ENCODE data around the gene ARID1A.
"Not testable (repeated sequence)": the region's sequence is repeated elsewhere in the genome, so short reads cannot be mapped to it uniquely, and the experiment has no call there.

ARID1A gene

GRCh38 chr1:26697978-26698849 is 2.4 kb downstream of the ARID1A start:
- peak; percentile 91 for DNase-seq

- no peak for DNase-seq
Measured at GRCh38 chr1:26700711-26701110, 4.9 kb downstream of the ARID1A start.

DNA sequence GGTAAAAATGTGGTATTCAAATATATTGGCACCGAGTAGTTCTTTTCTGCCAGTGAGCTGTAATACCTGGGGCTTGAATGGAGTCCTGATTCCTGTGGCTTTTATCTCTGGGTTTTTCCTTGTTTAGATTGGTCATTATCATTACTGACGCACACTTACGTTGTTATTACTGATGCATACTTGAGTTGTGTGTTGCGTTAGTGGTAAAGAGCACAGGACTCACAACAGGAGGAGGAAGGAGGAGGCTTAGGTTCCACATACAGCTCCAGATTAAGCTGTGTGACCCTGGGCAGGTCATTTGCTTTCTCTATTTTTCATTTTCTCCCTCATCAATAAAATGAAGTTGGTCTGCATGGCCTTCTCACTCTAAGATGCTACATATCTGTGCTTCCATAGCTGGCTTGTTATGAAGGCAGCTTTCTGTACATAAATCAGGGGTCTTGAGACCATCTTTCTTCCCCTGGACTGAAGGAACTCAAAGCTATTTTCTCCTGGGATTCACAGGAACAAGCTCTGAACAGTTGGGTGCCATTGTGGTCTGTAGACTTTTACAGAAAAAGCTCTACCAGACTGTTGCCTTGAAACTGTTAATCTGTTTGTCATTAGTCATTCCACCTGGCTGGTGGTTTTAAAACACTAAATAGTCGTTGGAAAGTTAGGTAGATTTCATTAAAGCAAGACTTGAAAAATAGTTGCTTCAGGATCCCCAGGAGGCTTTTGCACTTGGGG is 5.6 kb downstream of the ARID1A start:
- DNase-seq: no peak

GRCh38 chr1:26701995-26702679 is 6.3 kb downstream of the ARID1A start:
- DNase-seq: no peak

DNA sequence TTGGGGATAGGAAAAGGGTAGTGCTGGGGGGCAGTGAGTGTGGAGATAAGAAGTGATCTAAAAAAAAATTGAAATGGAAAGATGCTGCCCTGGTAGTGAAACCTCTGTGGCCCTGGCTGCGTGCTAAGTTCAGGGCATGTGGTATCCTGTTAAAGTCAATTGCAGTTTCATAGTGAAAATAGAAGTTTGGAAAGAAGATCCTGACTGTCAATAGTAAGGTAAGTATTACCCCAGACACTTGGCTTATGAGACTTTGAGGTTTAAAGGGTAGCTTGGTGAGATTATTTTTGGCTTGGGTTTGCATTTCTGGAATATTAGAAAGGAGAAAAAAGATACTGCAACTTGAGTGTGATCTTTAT is 6.8 kb downstream of the ARID1A start:
- DNase-seq: no peak

- DNase-seq: no peak
Measured at GRCh38 chr1:26703478-26703877, 7.7 kb downstream of the ARID1A start.

DNA sequence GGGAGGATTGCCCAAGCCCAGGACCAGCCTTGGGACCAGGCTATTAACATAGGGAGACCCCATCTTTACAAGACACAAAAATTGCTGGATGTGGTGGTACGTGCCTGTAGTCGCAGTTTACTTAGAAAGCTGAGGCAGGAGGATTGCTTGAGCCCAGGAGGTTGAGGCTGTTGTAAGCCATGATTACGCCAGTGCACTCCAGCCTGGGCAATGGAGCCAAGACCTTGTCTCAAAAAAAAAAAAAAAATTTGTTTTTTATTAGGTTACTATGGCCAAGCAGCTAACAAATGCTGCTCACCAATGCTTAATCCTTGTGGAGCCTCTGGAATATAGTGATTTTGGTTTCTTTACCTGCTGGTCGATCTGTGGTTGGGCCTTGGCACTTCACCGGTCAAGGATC is 8.8 kb downstream of the ARID1A start:
- no peak for DNase-seq

- not testable (repeated sequence) for DNase-seq
Measured at GRCh38 chr1:26705227-26705626, 9.4 kb downstream of the ARID1A start.

DNA sequence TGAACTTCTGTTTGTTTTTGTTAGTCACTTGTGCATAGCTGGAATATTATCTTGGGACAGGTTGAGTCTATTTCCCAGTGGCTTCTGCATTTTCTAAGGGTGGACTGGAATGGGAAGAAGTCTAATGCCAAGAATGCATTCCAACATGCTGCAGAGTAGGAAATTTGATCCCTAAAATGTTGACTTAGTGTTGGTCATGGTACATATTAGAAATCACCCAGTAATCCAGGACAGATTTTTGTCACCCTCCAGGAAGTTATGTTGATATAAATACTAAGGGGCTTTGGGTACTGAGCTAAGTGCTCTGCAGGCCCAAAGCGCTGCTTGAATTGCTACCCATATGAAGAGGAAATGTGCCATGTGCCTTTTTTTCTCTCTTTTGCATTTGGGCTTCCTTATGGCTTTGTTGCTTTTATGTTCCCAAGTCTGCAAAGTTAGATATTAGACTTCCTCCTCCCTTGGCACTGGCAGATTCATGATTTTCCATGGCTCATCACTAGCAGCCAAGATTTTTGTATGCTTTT is 10.0 kb downstream of the ARID1A start:
- DNase-seq: peak; percentile 53

GRCh38 chr1:26706315-26706714 is 10.5 kb downstream of the ARID1A start:
- DNase-seq: no peak

DNA sequence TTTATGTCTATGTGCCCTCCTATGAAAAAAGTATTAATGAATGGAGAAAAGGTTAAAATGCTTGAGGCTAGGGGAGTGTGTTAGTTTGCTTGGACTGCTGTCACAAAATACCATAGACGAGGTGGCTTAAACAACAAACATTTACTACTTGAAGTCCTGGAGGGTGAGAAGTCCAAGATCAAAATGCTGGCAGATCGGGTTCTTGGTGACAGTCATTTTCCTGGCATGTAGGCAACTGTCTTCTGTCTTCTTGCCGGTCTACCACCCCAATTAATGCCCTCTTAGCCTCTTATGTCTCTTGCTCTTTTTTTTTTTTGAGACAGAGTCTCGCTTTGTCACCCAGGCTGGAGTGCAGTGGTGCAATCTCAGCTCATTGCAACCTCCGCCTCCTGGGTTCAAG is 15.0 kb downstream of the ARID1A start:
- DNase-seq: no peak

- DNase-seq: no peak
Measured at GRCh38 chr1:26711777-26712176, 16.0 kb downstream of the ARID1A start.

DNA sequence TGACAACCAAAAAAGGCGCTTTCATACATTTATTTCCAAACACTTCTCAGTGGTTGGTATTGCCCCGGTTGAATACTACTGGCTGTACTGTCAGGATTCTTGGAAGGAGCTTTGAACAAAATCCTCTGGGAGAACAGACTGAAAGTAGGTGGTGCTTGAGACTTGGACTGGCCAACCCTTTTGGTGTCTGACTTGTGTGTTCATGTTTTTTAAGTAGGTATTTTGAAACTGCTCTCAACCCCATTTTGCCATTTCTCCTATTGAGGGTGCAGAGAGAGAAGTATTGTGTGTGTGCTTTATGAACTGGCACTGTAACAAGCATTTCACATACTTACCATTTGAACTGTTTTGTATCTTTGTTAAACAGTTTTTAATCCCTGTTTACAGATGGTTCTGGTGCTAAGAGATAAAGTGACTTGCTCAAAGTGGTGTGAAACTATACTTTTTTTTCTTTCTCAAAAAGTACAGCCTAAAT is 21.2 kb downstream of the ARID1A start:
- DNase-seq: no peak

GRCh38 chr1:26719205-26719604 is 23.4 kb downstream of the ARID1A start:
- DNase-seq: no peak

GRCh38 chr1:26721669-26722355 is 26.0 kb downstream of the ARID1A start:
- DNase-seq: no peak

DNA sequence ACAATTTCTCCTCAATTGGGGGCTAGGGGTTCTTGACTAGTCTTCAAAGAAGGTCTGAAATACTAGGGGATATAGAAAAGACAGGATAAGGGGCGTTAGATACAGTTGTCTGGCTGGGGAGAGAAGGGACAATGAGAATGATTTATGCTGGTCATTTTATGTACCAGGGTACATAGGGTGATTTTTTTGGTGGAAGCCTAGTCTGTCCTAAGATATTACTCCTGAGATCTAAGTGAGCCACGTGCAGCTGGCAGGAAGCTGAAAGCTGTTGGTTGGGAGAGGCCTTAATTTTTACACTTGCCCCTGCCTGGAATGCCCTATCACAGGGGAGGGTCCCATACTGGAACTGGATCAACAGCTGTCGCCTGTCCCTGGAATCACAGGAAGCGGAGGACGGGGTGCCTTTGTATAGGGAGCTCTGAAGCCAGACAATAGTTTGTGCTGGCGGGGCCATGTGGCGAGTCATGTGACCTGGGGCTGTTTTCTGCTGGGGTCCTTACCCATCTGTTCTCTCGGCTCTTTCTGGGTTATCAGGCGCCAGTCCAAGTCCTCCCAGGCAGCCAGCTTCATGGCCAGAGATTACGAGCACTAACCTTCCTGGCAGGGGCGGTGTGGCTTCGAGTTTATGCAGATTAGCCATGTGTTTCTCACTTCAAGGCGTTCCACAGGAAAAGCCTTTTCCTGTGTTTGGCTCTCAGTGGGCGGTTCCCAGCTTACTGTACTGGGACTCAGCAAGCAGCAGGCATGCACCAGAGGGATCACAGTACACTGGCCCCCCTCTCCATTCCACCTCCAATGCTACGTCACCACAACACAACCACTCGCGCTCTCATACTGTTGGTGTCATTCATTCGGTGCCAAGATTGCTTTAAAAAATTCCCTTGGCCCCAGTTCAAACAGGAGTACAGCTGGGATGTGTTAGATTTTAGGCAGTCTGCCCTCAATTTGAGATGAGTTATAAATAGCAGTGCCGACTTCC is 27.5 kb downstream of the ARID1A start:
- peak; percentile 36 for DNase-seq

DNA sequence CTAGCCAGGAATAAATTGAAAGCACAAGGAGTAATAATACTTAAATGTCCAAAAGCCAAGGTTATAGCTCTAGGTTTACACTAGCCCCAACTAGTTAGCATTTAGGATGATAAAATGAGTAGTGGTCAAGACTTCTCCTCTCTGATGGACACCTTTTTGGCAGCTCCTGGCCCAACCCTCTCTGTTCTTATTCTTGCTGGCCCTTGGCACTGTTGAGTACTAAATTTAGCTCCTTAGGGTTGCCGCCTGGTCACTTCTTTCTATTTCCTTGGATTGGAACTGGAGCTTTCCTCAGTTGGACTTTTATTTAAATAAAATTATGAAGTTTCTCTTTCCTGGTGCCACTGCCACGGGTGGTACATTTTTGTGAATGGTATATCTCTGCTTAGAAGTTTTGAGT is 28.3 kb downstream of the ARID1A start:
- no peak for DNase-seq

DNA sequence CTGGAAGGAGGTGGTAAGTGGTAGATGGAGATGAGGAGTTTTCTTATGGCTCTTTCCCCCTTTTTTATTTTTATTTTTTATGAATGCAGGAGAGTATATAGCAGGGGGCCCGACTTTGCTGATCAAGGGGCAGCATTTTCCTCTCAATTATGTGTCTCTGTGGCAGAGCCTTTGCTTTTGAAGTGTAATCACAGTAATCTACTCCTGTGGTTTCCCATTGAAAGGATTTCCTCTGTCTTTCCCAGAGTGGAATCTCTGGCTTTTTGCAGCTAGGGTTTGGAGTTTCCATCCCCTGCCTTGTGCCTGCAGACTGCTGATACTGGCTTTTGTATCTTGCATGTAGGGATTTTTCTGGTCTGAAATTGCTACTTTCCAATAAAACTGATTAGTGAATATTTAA is 29.1 kb downstream of the ARID1A start:
- no peak for DNase-seq

GRCh38 chr1:26725904-26726303 is 30.1 kb downstream of the ARID1A start:
- DNase-seq: not testable (repeated sequence)

DNA sequence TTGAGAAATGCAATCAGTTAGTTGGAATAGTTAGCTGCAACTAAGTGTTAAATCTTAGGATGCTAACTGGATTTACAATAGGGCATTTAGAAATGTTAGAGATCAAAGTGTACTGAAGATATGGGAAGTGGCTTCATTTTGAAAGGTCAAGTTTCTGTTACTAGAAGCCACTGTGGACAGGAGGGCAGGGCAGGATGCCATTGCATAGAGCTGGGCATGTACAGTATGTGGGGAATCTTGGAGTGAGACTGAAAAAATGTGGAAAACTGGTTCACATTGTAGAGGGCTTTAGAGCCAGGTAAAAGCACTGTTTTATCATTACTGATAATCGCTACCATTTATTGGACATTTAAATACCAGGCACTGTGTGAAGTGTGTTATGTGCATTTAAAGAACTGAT is 31.0 kb downstream of the ARID1A start:
- no peak for DNase-seq

DNA sequence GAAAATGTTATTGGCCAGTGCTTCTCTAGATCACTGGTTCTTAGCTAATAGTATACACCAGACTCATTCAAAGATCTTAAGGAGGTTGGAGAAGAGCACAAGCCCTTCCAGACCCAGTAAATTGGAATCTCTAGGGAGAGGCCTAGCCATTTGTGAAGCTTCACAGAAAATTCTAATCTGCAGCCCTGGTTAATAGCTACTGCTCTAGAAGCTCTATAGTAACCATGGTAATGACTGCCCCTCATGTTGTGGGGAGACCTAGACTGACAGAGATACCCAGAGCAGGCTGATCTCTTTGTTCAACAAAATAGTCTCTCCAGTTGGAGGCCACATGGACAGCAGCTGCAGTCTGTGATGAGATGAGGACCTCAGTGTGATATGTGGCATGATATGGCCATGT is 31.7 kb downstream of the ARID1A start:
- DNase-seq: no peak

- no peak for DNase-seq
Measured at GRCh38 chr1:26728645-26729044, 32.8 kb downstream of the ARID1A start.
